ENCODE data around the gene C16orf54.
A peak's percentile ranks its signal among the peaks of the same experiment; 100 is the strongest.
"Not testable (repeated sequence)": the region's sequence is repeated elsewhere in the genome, so short reads cannot be mapped to it uniquely, and the experiment has no call there.

C16orf54 gene

GRCh38 chr16:29745853-29746345, at the start of gene C16orf54:
Gene C16orf54 (minus strand): TSS chr16:29745990. CDS start chr16:29744951, 1,039 bp downstream.
- DNase-seq (ENCODE audit: low read depth in 3 of 3) = peak; percentile 69 to 79 (median 74)

- no peak for DNase-seq (ENCODE audit: low read depth in 3 of 3)
These were observed 48.5 kb upstream of the C16orf54 start for GRCh38 chr16:29794231-29794710.

GRCh38 chr16:29793153-29793552, 47.4 kb upstream of the C16orf54 start:
- DNase-seq (ENCODE audit: low read depth in 3 of 3) = not testable (repeated sequence)

GRCh38 chr16:29791845-29792807, 46.3 kb upstream of the C16orf54 start:
- no peak for DNase-seq (ENCODE audit: low read depth in 3 of 3)

GRCh38 chr16:29790949-29791844, 45.4 kb upstream of the C16orf54 start:
- DNase-seq (ENCODE audit: low read depth in 3 of 3) = no peak

GRCh38 chr16:29790183-29790948, 44.6 kb upstream of the C16orf54 start, which contains the start of gene KIF22:
Gene KIF22 (plus strand): TSS chr16:29790751. CDS start chr16:29790760, 9 bp downstream.
- peak; percentile 100 for DNase-seq (ENCODE audit: low read depth in 3 of 3)

- no peak for DNase-seq (ENCODE audit: low read depth in 3 of 3)
These were observed 44.0 kb upstream of the C16orf54 start for GRCh38 chr16:29789775-29790182.

GRCh38 chr16:29787155-29787554, 41.4 kb upstream of the C16orf54 start:
- not testable (repeated sequence) for DNase-seq (ENCODE audit: low read depth in 3 of 3)

GRCh38 chr16:29784901-29785500, 39.2 kb upstream of the C16orf54 start:
- peak; percentile 48 to 78 (median 64) for DNase-seq (ENCODE audit: low read depth in 3 of 3)

GRCh38 chr16:29784157-29784556, 38.4 kb upstream of the C16orf54 start:
- DNase-seq (ENCODE audit: low read depth in 3 of 3) = peak in 1 of 3 donors; percentile 36

GRCh38 chr16:29783094-29783953, 37.5 kb upstream of the C16orf54 start:
- DNase-seq (ENCODE audit: low read depth in 3 of 3) = not testable (repeated sequence)

GRCh38 chr16:29779474-29779873, 33.7 kb upstream of the C16orf54 start:
- DNase-seq (ENCODE audit: low read depth in 3 of 3) = no peak

- DNase-seq (ENCODE audit: low read depth in 3 of 3) = no peak
These were observed 32.0 kb upstream of the C16orf54 start, which contains the start of gene ZG16 for GRCh38 chr16:29777576-29778350. Gene ZG16 (plus strand): TSS chr16:29778256. CDS start chr16:29779267, 1,011 bp downstream.

- no peak for DNase-seq (ENCODE audit: low read depth in 3 of 3)
These were observed 30.1 kb upstream of the C16orf54 start for GRCh38 chr16:29775742-29776408.

- no peak for DNase-seq (ENCODE audit: low read depth in 3 of 3)
These were observed 28.9 kb upstream of the C16orf54 start for GRCh38 chr16:29774730-29775129.

- DNase-seq (ENCODE audit: low read depth in 3 of 3) = not testable (repeated sequence)
These were observed 26.5 kb upstream of the C16orf54 start for GRCh38 chr16:29772330-29772729.

- DNase-seq (ENCODE audit: low read depth in 3 of 3) = no peak
These were observed 24.6 kb upstream of the C16orf54 start for GRCh38 chr16:29770250-29770929.

All from stimulated activated CD4-positive, alpha-beta T cell treated with anti-CD3 and anti-CD28 coated beads, TNF-alpha, amount 100 ng/mL, for 48 hours (primary cell).